A549 (cell line): Measurements from ENCODE around the gene CES4A. TPM values are rescaled to one million over a fixed set of nuclear protein-coding genes. Genes with fewer than 3 reads are reported as not detected.

Source experiments
- ATAC-seq, 2 experiments: fragments of 200-7000 bp in 1 of 2; fragments of >200 bp in 1 of 2; cut with Nextera tagmentation in 1 of 2; cut with Tn5 transposase in 1 of 2; 3 replicates each; pipeline versions ENCODE4 v1.8.0 to v1.9.1; 2018 to 2020; ENCODE audit warnings: mild to moderate bottlenecking in 1 of 2, moderate library complexity in 1 of 2
- CTCF ChIA-PET: fragments of 300-600 bp; sonication (Branson Sonifier 250); formaldehyde crosslinking; extraction: SDS; loops from one replicate; lab custom pipeline; 2021; ENCODE audit warnings: antibody characterized with exemption, inconsistent platforms; lab: Yijun Ruan, JAX
- POLR2A ChIA-PET: fragments of 350-600 bp; formaldehyde crosslinking; extraction: SDS; loops from one replicate; lab custom pipeline; 2021; ENCODE audit warnings: antibody characterized with exemption, inconsistent platforms; lab: Yijun Ruan, JAX
- DNase-seq, 2 experiments: peaks; one replicate each; pipeline versions ENCODE4 v3.0.0 to v3.0.0-alpha.2; 2011 to 2016; ENCODE audit warnings: low read depth in 1 of 2, low spot score in 1 of 2
- FAIRE-seq: peaks from 2 replicates; lab custom pipeline; 2011; peaks lifted over from hg19 to GRCh38; lab: Jason Lieb, UNC
- H3K27ac ChIP-seq, 2 experiments: fragments of >200 bp; sonication (Bioruptor Twin); formaldehyde crosslinking; 3 replicates each; pipeline ENCODE4 v1.5.1; 2016 to 2017
- H3K4me1 ChIP-seq: fragments of >200 bp; sonication (Bioruptor Twin); formaldehyde crosslinking; 3 replicates; pipeline ENCODE4 v1.6.1; 2016
- H3K4me2 ChIP-seq: fragments of >200 bp; sonication (Bioruptor Twin); formaldehyde crosslinking; 3 replicates; pipeline ENCODE4 v1.6.1; 2016
- H3K4me3 ChIP-seq: fragments of >200 bp; sonication (Bioruptor Twin); formaldehyde crosslinking; 3 replicates; pipeline ENCODE4 v1.5.1; 2016
- H3K9me3 ChIP-seq: fragments of >200 bp; sonication (Bioruptor Twin); formaldehyde crosslinking; 3 replicates; pipeline ENCODE4 v1.6.1; 2016
- CHD2 ChIP-seq: fragments of 150-350 bp; IDR thresholded peaks from 2 replicates; pipeline ENCODE4 v1.6.1; 2014; ENCODE audit warnings: low read length; ENCODE audit not compliant: partially characterized antibody
- EP300 ChIP-seq, 2 experiments: fragments of >200 bp; sonication (Bioruptor Twin); formaldehyde crosslinking; IDR thresholded peaks; 2 replicates in 1 of 2; 3 replicates in 1 of 2; pipeline ENCODE4 v1.6.1; 2016 to 2017
- FOXS1 ChIP-seq: fragments of 250-450 bp; sonication (Bioruptor Pico); IDR thresholded peaks from 2 replicates; pipeline ENCODE4 v1.5.0; 2020; ENCODE audit warnings: mild to moderate bottlenecking, moderate library complexity
- GATA3 ChIP-seq: IDR thresholded peaks from 2 replicates; pipeline ENCODE4 v1.6.1; 2012; ENCODE audit warnings: borderline replicate concordance
- HOXB13 ChIP-seq: fragments of 250-450 bp; sonication (Bioruptor Pico); IDR thresholded peaks from 2 replicates; pipeline ENCODE4 v1.5.0; 2020; ENCODE audit warnings: low read depth, mild to moderate bottlenecking, moderate library complexity
- KDM1A ChIP-seq: fragments of 200-600 bp; sonication (generic); IDR thresholded peaks from 2 replicates; pipeline ENCODE4 v1.6.1; 2016; ENCODE audit warnings: low read depth, mild to moderate bottlenecking
- MAFK ChIP-seq: fragments of 450-650 bp; IDR thresholded peaks from 2 replicates; pipeline ENCODE4 v1.6.1; 2014; ENCODE audit not compliant: partially characterized antibody
- MYC ChIP-seq: IDR thresholded peaks from 2 replicates; pipeline ENCODE4 v1.6.1; 2012; ENCODE audit warnings: mild to moderate bottlenecking, inconsistent platforms, low read length, improper control_type of control experiment, borderline replicate concordance
- NPAS2 ChIP-seq: fragments of 250-450 bp; sonication (Bioruptor Pico); IDR thresholded peaks from 2 replicates; pipeline ENCODE4 v1.8.0; 2022; ENCODE audit warnings: mild to moderate bottlenecking, moderate library complexity, borderline replicate concordance
- NR3C1 ChIP-seq: fragments of >200 bp; sonication (Bioruptor Twin); formaldehyde crosslinking; IDR thresholded peaks from 3 replicates; pipeline ENCODE4 v1.6.1; 2017
- PHF8 ChIP-seq: fragments of 200-600 bp; sonication (generic); IDR thresholded peaks from 2 replicates; pipeline ENCODE4 v1.6.1; 2016; ENCODE audit warnings: low read depth, mild to moderate bottlenecking, antibody characterized with exemption, moderate library complexity, borderline replicate concordance
- POLR2A ChIP-seq: IDR thresholded peaks from 2 replicates; pipeline ENCODE4 v1.6.1; 2012; ENCODE audit warnings: mild to moderate bottlenecking, low read length
- RCOR1 ChIP-seq: fragments of 150-350 bp; IDR thresholded peaks from 2 replicates; pipeline ENCODE4 v1.6.1; 2014; ENCODE audit warnings: antibody characterized with exemption, low read length, low read depth
- RFX5 ChIP-seq: fragments of 450-650 bp; IDR thresholded peaks from 2 replicates; pipeline ENCODE4 v1.7.1; 2014; ENCODE audit warnings: antibody characterized with exemption, mild to moderate bottlenecking, moderate library complexity
- RNF2 ChIP-seq: fragments of 200-600 bp; sonication (generic); IDR thresholded peaks from 2 replicates; pipeline ENCODE4 v1.6.1; 2016; ENCODE audit warnings: low read depth, mild to moderate bottlenecking, antibody characterized with exemption, moderate library complexity, borderline replicate concordance
- TFCP2L1 ChIP-seq: fragments of 250-450 bp; sonication (Bioruptor Pico); IDR thresholded peaks from 2 replicates; pipeline ENCODE4 v1.5.0; 2021; ENCODE audit warnings: mild to moderate bottlenecking
- ZFP36 ChIP-seq: fragments of 450-650 bp; IDR thresholded peaks from 2 replicates; pipeline ENCODE4 v1.6.1; 2014; ENCODE audit warnings: borderline replicate concordance; ENCODE audit not compliant: partially characterized antibody
- WGBS: methylation state at CpG from one replicate; pipeline ENCODE4 v1.1.6; 2017; ENCODE audit errors: missing lambda C conversion rate; 5-methylcytosine and 5-hydroxymethylcytosine counted together
- polyA minus RNA-seq: library from RNA; depleted of rRNA, polyadenylated mRNA; stranded (reverse); fragments of >200 nt; gene quantifications from 2 replicates; pipeline ENCODE4 v1.2.3, GENCODE V29; 2011; rRNA and poly(A)+ RNA removed
- polyA plus RNA-seq, 4 experiments: library from polyadenylated mRNA; depleted of rRNA in 3 of 4; stranded (reverse); fragments of >200 nt; fragmentation: RNase III in 1 of 4; extraction: RNeasy Plus Mini Kit Qiagen cat#74134 plus additional on column Dnase treatment in 1 of 4; gene quantifications; 2 replicates in 3 of 4; 3 replicates in 1 of 4; pipeline ENCODE4 v1.2.3, GENCODE V29; 2011 to 2017
- TF ChIP-seq, protein P1 (sequence below): IDR thresholded peaks from 2 replicates; pipeline ENCODE4 v1.6.1; 2012
- TF ChIP-seq, protein P2 (sequence below): fragments of 450-650 bp; IDR thresholded peaks from 2 replicates; pipeline ENCODE4 v1.6.1; 2014; ENCODE audit warnings: antibody characterized with exemption
- TF ChIP-seq, protein P3 (sequence below): fragments of >200 bp; sonication (Bioruptor Twin); formaldehyde crosslinking; IDR thresholded peaks from 3 replicates; pipeline ENCODE4 v1.6.1; 2016
- TF ChIP-seq, protein P4 (sequence below): fragments of 250-450 bp; sonication (Bioruptor Pico); IDR thresholded peaks from 2 replicates; pipeline ENCODE4 v1.5.0; 2021; ENCODE audit warnings: mild to moderate bottlenecking, moderate library complexity, borderline replicate concordance
- TF ChIP-seq, protein P5 (sequence below): fragments of >200 bp; sonication (Bioruptor Twin); formaldehyde crosslinking; IDR thresholded peaks from 3 replicates; pipeline ENCODE4 v1.5.1; 2016

Gene CES4A
- polyA plus RNA-seq (2011; rRNA removed) (3.5 and 4.4 TPM in 2 replicates), polyA plus RNA-seq (2017; fragmentation: RNase III; extraction: RNeasy Plus Mini Kit Qiagen cat#74134 plus additional on column Dnase treatment) (2.5 to 3.5 TPM (median 2.8 TPM) in 3 replicates), polyA minus RNA-seq (3.6 TPM in 2 replicates)
- polyA plus RNA-seq (2012; cell fraction: cytosol; rRNA removed), result 2.0 and 2.9 TPM in 2 replicates
- 14.4 and 20.2 TPM in 2 replicates for polyA plus RNA-seq (2012; cell fraction: nucleus; rRNA removed)

DNA sequence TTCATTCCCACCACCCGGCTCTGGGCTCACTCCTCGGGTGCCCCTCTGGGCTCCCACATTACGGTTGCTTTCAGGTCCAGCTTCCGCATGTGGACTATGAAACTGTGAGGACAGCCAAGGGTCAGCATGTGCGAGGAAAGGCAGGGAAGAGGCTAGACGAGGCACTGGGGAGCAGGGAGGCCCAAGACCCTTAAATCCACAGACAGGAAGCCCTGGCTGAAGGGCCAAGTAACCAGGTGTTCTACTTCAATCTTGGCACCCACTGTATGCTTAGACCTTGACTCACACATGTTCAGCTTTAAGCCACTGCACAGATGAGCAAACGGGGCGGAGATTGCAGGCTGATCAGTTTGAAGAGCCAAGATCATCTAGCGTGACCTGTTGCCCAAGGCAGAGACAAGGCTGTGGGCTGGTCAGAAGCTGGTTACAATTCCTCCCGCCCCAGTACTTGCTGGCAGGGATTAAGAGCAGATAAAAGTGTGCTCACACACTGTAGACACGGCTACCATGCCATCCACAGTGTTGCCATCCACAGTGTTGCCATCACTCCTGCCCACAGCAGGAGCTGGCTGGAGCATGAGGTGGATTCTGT lies at the start of gene CES4A:
CES4A (plus strand) TSS at position 393 of the 592 bp plus-strand sequence; CDS start at position 577, 184 bp downstream.
- TF ChIP-seq MAFK (no peak), MYC (no peak), ZFP36 (no peak), RFX5 (no peak), RNF2 (no peak), TFCP2L1 (no peak), GATA3 (no peak), PHF8 (no peak), POLR2A (no peak)
- TF ChIP-seq, protein P1, sequence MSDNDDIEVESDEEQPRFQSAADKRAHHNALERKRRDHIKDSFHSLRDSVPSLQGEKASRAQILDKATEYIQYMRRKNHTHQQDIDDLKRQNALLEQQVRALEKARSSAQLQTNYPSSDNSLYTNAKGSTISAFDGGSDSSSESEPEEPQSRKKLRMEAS, result no peak
- TF ChIP-seq, protein P2, sequence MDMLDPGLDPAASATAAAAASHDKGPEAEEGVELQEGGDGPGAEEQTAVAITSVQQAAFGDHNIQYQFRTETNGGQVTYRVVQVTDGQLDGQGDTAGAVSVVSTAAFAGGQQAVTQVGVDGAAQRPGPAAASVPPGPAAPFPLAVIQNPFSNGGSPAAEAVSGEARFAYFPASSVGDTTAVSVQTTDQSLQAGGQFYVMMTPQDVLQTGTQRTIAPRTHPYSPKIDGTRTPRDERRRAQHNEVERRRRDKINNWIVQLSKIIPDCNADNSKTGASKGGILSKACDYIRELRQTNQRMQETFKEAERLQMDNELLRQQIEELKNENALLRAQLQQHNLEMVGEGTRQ, result no peak
- no peak within 1 kb of the TSS for H3K4me2 ChIP-seq
- FAIRE-seq (no peak), DNase-seq (no peak), ATAC-seq (peak; percentile 57 to 60; a peak in 5 of 6 replicates)
- ChIA-PET POLR2A (no interaction called here), CTCF (interaction anchor here (0.7 to 9.5 kb wide), 6 partner anchors 11 to 182 kb away, joined by 3 to 68 read pairs (median 4); partner anchors contain the start of genes B3GNT9, CES3 and NOL3)
- no peak within 1 kb of the TSS for H3K4me3 ChIP-seq
- peaks cover 4% of the 10 kb centered on the region; the same call in 1 of the 3 replicates for H3K4me1 ChIP-seq
- 69% methylated on average over 11 of the region's 11 CpGs for WGBS
- H3K27ac ChIP-seq, result peak within 1 kb of the TSS; percentile 38 to 44; a peak in 2 of 6 replicates
- H3K9me3 ChIP-seq, result no peaks in the 10 kb centered on the region

DNA sequence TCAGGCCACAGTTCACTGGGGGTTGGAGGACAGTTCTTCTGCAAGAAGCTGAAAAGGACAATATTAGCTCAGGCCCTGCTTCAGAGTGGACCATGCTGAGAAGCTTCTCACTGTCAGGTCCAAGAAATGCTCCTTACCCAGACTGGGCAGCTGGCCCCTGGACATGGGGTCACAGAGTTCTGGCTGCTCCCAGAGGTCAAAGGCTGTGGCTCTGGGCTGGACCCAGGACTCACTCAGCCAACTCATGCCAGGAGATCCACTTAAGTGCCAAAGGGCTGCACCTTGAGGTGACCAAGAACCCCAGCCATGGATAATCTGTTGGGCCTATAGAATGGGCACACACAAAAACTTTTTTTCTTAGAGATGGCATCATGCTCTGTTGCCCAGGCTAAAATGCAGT lies 49.0 kb upstream of the CES4A start:
- no peak for TF ChIP-seq EP300 (IDR thresholded peaks at IDR 0.05)
- TF ChIP-seq FOXS1 (CRISPR knock-in tag), result no peak
- TF ChIP-seq, protein P3, sequence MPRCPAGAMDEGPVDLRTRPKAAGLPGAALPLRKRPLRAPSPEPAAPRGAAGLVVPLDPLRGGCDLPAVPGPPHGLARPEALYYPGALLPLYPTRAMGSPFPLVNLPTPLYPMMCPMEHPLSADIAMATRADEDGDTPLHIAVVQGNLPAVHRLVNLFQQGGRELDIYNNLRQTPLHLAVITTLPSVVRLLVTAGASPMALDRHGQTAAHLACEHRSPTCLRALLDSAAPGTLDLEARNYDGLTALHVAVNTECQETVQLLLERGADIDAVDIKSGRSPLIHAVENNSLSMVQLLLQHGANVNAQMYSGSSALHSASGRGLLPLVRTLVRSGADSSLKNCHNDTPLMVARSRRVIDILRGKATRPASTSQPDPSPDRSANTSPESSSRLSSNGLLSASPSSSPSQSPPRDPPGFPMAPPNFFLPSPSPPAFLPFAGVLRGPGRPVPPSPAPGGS, result no peak
- TF ChIP-seq, protein P4, sequence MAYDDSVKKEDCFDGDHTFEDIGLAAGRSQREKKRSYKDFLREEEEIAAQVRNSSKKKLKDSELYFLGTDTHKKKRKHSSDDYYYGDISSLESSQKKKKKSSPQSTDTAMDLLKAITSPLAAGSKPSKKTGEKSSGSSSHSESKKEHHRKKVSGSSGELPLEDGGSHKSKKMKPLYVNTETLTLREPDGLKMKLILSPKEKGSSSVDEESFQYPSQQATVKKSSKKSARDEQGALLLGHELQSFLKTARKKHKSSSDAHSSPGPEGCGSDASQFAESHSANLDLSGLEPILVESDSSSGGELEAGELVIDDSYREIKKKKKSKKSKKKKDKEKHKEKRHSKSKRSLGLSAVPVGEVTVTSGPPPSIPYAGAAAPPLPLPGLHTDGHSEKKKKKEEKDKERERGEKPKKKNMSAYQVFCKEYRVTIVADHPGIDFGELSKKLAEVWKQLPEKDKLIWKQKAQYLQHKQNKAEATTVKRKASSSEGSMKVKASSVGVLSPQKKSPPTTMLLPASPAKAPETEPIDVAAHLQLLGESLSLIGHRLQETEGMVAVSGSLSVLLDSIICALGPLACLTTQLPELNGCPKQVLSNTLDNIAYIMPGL (CRISPR knock-in tag), result no peak
- TF ChIP-seq HOXB13 (CRISPR knock-in tag), result no peak
- no peak for TF ChIP-seq KDM1A
- TF ChIP-seq NR3C1, result no peak
- TF ChIP-seq GATA3, result no peak
- TF ChIP-seq RCOR1, result no peak
- TF ChIP-seq CHD2, result no peak
- TF ChIP-seq NPAS2 (CRISPR knock-in tag), result no peak
- TF ChIP-seq, protein P5, sequence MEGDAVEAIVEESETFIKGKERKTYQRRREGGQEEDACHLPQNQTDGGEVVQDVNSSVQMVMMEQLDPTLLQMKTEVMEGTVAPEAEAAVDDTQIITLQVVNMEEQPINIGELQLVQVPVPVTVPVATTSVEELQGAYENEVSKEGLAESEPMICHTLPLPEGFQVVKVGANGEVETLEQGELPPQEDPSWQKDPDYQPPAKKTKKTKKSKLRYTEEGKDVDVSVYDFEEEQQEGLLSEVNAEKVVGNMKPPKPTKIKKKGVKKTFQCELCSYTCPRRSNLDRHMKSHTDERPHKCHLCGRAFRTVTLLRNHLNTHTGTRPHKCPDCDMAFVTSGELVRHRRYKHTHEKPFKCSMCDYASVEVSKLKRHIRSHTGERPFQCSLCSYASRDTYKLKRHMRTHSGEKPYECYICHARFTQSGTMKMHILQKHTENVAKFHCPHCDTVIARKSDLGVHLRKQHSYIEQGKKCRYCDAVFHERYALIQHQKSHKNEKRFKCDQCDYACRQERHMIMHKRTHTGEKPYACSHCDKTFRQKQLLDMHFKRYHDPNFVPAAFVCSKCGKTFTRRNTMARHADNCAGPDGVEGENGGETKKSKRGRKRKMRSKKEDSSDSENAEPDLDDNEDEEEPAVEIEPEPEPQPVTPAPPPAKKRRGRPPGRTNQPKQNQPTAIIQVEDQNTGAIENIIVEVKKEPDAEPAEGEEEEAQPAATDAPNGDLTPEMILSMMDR, result no peak
- TF ChIP-seq, all 56 proteins: peak for 0
- CTCF ChIA-PET, result interaction anchor here (1.0 to 4.0 kb wide), 7 partner anchors 8 to 245 kb away, joined by 3 to 31 read pairs (median 7); no protein-coding TSS in a partner anchor
- no peak for DNase-seq
- Histone ChIP-seq H3K27ac (no peak overlapping the region), H3K9me3 (no peaks in the 10 kb centered on the region), H3K4me2 (no peak overlapping the region), H3K4me1 (peaks cover 13% of the 10 kb centered on the region; the same call in 2 of the 3 replicates), H3K4me3 (no peak overlapping the region)
- POLR2A ChIA-PET, result no interaction called here
- no peak for FAIRE-seq
- no peak for ATAC-seq
